GM21447 (cell line): ENCODE data around the gene ASB18.

ENCODE experiments used
- ATAC-seq: cut with Tn5 transposase; IDR thresholded peaks from one replicate; pipeline ENCODE4 v1.9.1; 2021; ENCODE audit not compliant: unreplicated experiment

Gene ASB18

GRCh38 chr2:236176417-236176816 is 87.8 kb downstream of the ASB18 start:
- no peak for ATAC-seq

- no peak for ATAC-seq
Measured at GRCh38 chr2:236175548-236176150, 88.6 kb downstream of the ASB18 start.

GRCh38 chr2:236173729-236174607 is 90.2 kb downstream of the ASB18 start:
- ATAC-seq = no peak

GRCh38 chr2:236173036-236173728 is 91.0 kb downstream of the ASB18 start:
- no peak for ATAC-seq

- ATAC-seq = no peak
Measured at GRCh38 chr2:236172255-236173035, 91.8 kb downstream of the ASB18 start.

- ATAC-seq = no peak
Measured at GRCh38 chr2:236171680-236172254, 92.4 kb downstream of the ASB18 start.

GRCh38 chr2:236171181-236171679 is 93.0 kb downstream of the ASB18 start:
- no peak for ATAC-seq

GRCh38 chr2:236170590-236171165 is 93.5 kb downstream of the ASB18 start:
- no peak for ATAC-seq

GRCh38 chr2:236169741-236170589 is 94.2 kb downstream of the ASB18 start:
- no peak for ATAC-seq

GRCh38 chr2:236169151-236169721 is 95.0 kb downstream of the ASB18 start:
- ATAC-seq = no peak

- ATAC-seq = no peak
Measured at GRCh38 chr2:236168110-236169080, 95.8 kb downstream of the ASB18 start, which contains the start of gene GBX2. Gene GBX2, minus strand, starts transcription at chr2:236168386. Its CDS starts 415 bp downstream, at chr2:236167971.

- ATAC-seq = no peak
Measured at GRCh38 chr2:236167297-236168109, 96.7 kb downstream of the ASB18 start.

GRCh38 chr2:236166796-236167296 is 97.4 kb downstream of the ASB18 start:
- no peak for ATAC-seq

- ATAC-seq = no peak
Measured at GRCh38 chr2:236165842-236166795, 98.1 kb downstream of the ASB18 start.
